Measurements from ENCODE around the gene HELZ. TPM values are rescaled to one million over a fixed set of nuclear protein-coding genes. Genes with fewer than 3 reads are reported as not detected.

HELZ gene
- polyA plus RNA-seq, 3 donors: 24.8 to 44.1 (median 39.9) TPM

DNA sequence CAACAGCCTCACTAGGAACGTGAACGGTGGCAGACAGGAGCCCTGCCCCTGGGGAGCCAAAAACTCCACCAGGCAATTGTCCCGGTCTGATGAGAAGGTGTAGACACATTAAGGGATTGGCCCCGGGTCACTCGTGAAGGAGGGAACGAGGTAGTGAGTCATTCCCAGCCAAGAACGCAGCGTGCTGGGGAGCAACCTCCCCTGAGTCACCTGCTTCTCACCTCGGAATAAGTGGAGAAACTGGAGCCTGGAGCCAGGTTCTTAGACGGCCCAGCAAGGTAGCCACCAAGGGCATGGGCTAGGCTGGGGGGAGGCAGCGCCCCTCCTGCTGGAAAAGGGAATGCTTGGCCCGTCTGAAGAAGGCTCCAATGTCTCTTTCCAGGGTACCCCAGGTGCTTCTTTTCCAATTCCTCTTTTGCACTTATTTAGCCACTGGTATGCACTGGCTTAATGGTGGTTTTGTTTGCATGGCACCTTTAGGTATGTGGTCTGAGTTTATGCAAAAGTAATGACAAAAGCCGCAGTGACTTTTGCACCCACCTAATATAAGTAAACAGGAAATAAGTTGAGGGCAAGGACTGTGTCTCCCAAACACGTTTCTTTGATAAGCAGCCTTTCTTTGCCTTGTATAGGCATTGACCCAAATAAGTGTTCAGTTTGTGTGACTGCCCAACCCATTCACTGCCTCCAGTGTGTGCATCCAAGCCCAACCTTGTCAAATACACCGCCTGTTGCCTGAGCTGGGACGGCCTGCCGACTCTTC, 1.8 kb upstream of the HELZ start:
- peak overlapping the region; percentile 98 for H3K4me2 ChIP-seq (replicated peaks; ENCODE audit: extremely low read depth, low read length, poor library complexity, severe bottlenecking)
- peaks cover 5 to 13% of the 10 kb centered on the region in 2 donors for H3K36me3 Mint-ChIP-seq
- peak overlapping the region; percentile 78 to 81 for H3K4me3 Mint-ChIP-seq
- intact Hi-C loops (cut with micrococcal nuclease): loop anchor here in 1 of 2 donors (10.0 kb wide), 1 partner anchor 118 kb away; the partner anchor contains the start of gene PSMD12
- no peaks in the 10 kb centered on the region for H3K27me3 Mint-ChIP-seq (ENCODE audit: low read depth in 3 of 3)
- peaks cover 50% of the 10 kb centered on the region for H3K79me2 ChIP-seq (ENCODE audit: insufficient read depth, low read length)
- peak overlapping the region in 4 of 7 donors; percentile 58 to 76 (median 74) for H3K27ac Mint-ChIP-seq
- TF ChIP-seq, protein P1, sequence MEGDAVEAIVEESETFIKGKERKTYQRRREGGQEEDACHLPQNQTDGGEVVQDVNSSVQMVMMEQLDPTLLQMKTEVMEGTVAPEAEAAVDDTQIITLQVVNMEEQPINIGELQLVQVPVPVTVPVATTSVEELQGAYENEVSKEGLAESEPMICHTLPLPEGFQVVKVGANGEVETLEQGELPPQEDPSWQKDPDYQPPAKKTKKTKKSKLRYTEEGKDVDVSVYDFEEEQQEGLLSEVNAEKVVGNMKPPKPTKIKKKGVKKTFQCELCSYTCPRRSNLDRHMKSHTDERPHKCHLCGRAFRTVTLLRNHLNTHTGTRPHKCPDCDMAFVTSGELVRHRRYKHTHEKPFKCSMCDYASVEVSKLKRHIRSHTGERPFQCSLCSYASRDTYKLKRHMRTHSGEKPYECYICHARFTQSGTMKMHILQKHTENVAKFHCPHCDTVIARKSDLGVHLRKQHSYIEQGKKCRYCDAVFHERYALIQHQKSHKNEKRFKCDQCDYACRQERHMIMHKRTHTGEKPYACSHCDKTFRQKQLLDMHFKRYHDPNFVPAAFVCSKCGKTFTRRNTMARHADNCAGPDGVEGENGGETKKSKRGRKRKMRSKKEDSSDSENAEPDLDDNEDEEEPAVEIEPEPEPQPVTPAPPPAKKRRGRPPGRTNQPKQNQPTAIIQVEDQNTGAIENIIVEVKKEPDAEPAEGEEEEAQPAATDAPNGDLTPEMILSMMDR (IDR thresholded peaks at IDR 0.05): no peak
- H3K27me3 ChIP-seq (ENCODE audit: control insufficient read depth in 2 of 2, insufficient read depth in 2 of 2, low read length in 2 of 2): no peaks in the 10 kb centered on the region
- peak; percentile 26 to 72 (median 45) for DNase-seq
- peak overlapping the region; percentile 98 for H2AFZ ChIP-seq (ENCODE audit: insufficient read depth, low read depth, low read length, poor library complexity, severe bottlenecking)
- H3K9me3 ChIP-seq (replicated peaks in 1 of 2; ENCODE audit: control insufficient read depth in 1 of 2, insufficient read depth in 1 of 2, low read length in 2 of 2): no peaks in the 10 kb centered on the region
- peak overlapping the region; percentile 99 for H3K9ac ChIP-seq (ENCODE audit: insufficient read depth, low read length, poor library complexity, severe bottlenecking)
- H3K4me3 ChIP-seq (replicated peaks in 1 of 3; ENCODE audit: low read depth in 2 of 3, low read length in 3 of 3): peak overlapping the region; percentile 92 to 98 (median 92)
- peaks cover 24 to 37% of the 10 kb centered on the region in 2 donors for H3K4me1 ChIP-seq (ENCODE audit: control insufficient read depth in 1 of 2, insufficient read depth in 2 of 2, low read length in 2 of 2)
- H3K27ac ChIP-seq (ENCODE audit: low read depth in 1 of 2, low read length in 2 of 2): no peak overlapping the region
- peaks cover 35% of the 10 kb centered on the region for H3K4me1 Mint-ChIP-seq
- WGBS (ENCODE audit: insufficient coverage): 35% methylated on average over 9 of the region's 17 CpGs
- H3K9me3 Mint-ChIP-seq: no peaks in the 10 kb centered on the region
- peaks cover 0 to 2% of the 10 kb centered on the region in 2 donors for H3K36me3 ChIP-seq (replicated peaks in 1 of 2; ENCODE audit: control insufficient read depth in 1 of 2, insufficient read depth in 2 of 2, low read length in 2 of 2)
- peaks cover 27% of the 10 kb centered on the region for H4K20me1 ChIP-seq (ENCODE audit: insufficient read depth, low read length)

DNA sequence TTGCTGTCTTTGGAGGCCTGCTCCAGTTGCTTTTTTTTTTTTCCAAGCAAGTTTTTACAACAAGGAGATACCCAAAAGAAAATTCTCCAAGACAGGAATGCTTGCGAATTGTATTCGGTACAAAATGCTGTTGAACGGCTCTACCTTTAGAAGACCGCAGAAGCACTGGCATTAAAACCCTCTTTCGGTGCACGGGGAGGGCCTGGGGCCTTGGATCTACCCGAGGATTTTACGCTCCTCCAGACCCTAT, 1.3 kb upstream of the HELZ start:
- Histone ChIP-seq H3K27ac (ENCODE audit: low read depth in 1 of 2, low read length in 2 of 2) (peak overlapping the region in 1 of 2 donors; percentile 96), H4K20me1 (ENCODE audit: insufficient read depth, low read length) (peaks cover 32% of the 10 kb centered on the region), H3K4me1 (ENCODE audit: control insufficient read depth in 1 of 2, insufficient read depth in 2 of 2, low read length in 2 of 2) (peaks cover 29 to 42% of the 10 kb centered on the region in 2 donors), H3K9ac (ENCODE audit: insufficient read depth, low read length, poor library complexity, severe bottlenecking) (peak overlapping the region; percentile 99), H3K79me2 (ENCODE audit: insufficient read depth, low read length) (peaks cover 55% of the 10 kb centered on the region), H3K4me3 (replicated peaks in 1 of 3; ENCODE audit: low read depth in 2 of 3, low read length in 3 of 3) (peak overlapping the region; percentile 92 to 98 (median 92)), H3K27me3 (ENCODE audit: control insufficient read depth in 2 of 2, insufficient read depth in 2 of 2, low read length in 2 of 2) (no peaks in the 10 kb centered on the region), H3K9me3 (replicated peaks in 1 of 2; ENCODE audit: control insufficient read depth in 1 of 2, insufficient read depth in 1 of 2, low read length in 2 of 2) (no peaks in the 10 kb centered on the region), H3K4me2 (replicated peaks; ENCODE audit: extremely low read depth, low read length, poor library complexity, severe bottlenecking) (peak overlapping the region; percentile 98), H3K36me3 (replicated peaks in 1 of 2; ENCODE audit: control insufficient read depth in 1 of 2, insufficient read depth in 2 of 2, low read length in 2 of 2) (peaks cover 0 to 7% of the 10 kb centered on the region in 2 donors), H2AFZ (ENCODE audit: insufficient read depth, low read depth, low read length, poor library complexity, severe bottlenecking) (peak overlapping the region; percentile 98)
- TF ChIP-seq, protein P1 (IDR thresholded peaks at IDR 0.05): no peak
- peak overlapping the region; percentile 78 to 81 for H3K4me3 Mint-ChIP-seq
- peaks cover 9 to 17% of the 10 kb centered on the region in 2 donors for H3K36me3 Mint-ChIP-seq
- H3K4me1 Mint-ChIP-seq: peaks cover 40% of the 10 kb centered on the region
- intact Hi-C loops (cut with micrococcal nuclease): loop anchor here in 1 of 2 donors (10.0 kb wide), 1 partner anchor 118 kb away; the partner anchor contains the start of gene PSMD12
- H3K9me3 Mint-ChIP-seq: no peaks in the 10 kb centered on the region
- DNase-seq: no peak
- no peaks in the 10 kb centered on the region for H3K27me3 Mint-ChIP-seq (ENCODE audit: low read depth in 3 of 3)
- 26% methylated on average over 5 of the region's 8 CpGs for WGBS (ENCODE audit: insufficient coverage)
- peak overlapping the region in 3 of 7 donors; percentile 58 to 76 (median 76) for H3K27ac Mint-ChIP-seq

All from CD14-positive monocyte (primary cell).